GM12878 (cell line): ENCODE measurements around the gene SLC24A4. TPM values are rescaled to one million over a fixed set of nuclear protein-coding genes. Genes with fewer than 3 reads are reported as not detected.

ENCODE experiments used
- ATAC-seq: fragments of 200-7000 bp; cut with Tn5 transposase; 3 replicates; pipeline ENCODE4 v1.9.1; 2020; ENCODE audit warnings: mild to moderate bottlenecking, moderate library complexity
- BruUV-seq: library from RNA; stranded (reverse); fragments of 400-500 nt; replicated peaks from 2 replicates; lab custom pipeline; 2021; lab: Mats Ljungman, UMichigan
- CTCF ChIA-PET: fragments of 300-600 bp; sonication (Branson Sonifier 250); formaldehyde crosslinking; extraction: SDS; loops from one replicate; lab custom pipeline; 2021; ENCODE audit warnings: inconsistent platforms; lab: Yijun Ruan, JAX
- POLR2A ChIA-PET: fragments of 350-600 bp; formaldehyde crosslinking; extraction: SDS; loops from one replicate; lab custom pipeline; 2021; ENCODE audit warnings: inconsistent platforms; lab: Charles Lee
- RAD21 ChIA-PET: fragments of 300-600 bp; sonication (Branson Sonifier 250); formaldehyde crosslinking; loops from one replicate; lab custom pipeline; 2023; ENCODE audit warnings: antibody characterized with exemption; ENCODE audit not compliant: unreplicated experiment; lab: Charles Lee
- SMC1A ChIA-PET: fragments of 300-600 bp; sonication (Branson Sonifier 250); formaldehyde crosslinking; loops from one replicate; lab custom pipeline; 2023; ENCODE audit not compliant: unreplicated experiment, uncharacterized antibody; lab: Charles Lee
- DNase-seq: peaks from one replicate; pipeline ENCODE4 v3.0.0-alpha.2; 2011; ENCODE audit warnings: low read depth, low spot score
- FAIRE-seq: peaks from 3 replicates; lab custom pipeline; 2011; peaks lifted over from hg19 to GRCh38; lab: Jason Lieb, UNC
- H2AFZ ChIP-seq: 2 replicates; pipeline ENCODE4 v1.6.0; 2011; ENCODE audit warnings: low read depth, low read length, control low read depth; ENCODE audit not compliant: control insufficient read depth
- H3K27ac ChIP-seq: 2 replicates; pipeline ENCODE4 v1.5.1; 2011; ENCODE audit warnings: control low read depth; ENCODE audit not compliant: control insufficient read depth, insufficient read depth
- H3K27me3 ChIP-seq, 2 experiments: replicated peaks in 1 of 2; 2 replicates each; pipeline versions ENCODE4 v1.6.0 to v1.6.1; 2011; ENCODE audit warnings: low read length in 1 of 2; ENCODE audit not compliant: control insufficient read depth in 2 of 2, insufficient read depth in 2 of 2
- H3K36me3 ChIP-seq, 2 experiments: 2 replicates each; pipeline ENCODE4 v1.5.1; 2011; ENCODE audit warnings: low read length in 1 of 2; ENCODE audit not compliant: control insufficient read depth in 2 of 2, insufficient read depth in 2 of 2
- H3K4me1 ChIP-seq: 2 replicates; pipeline ENCODE4 v1.6.1; 2011; ENCODE audit warnings: mild to moderate bottlenecking, low read length, moderate library complexity, mixed read lengths; ENCODE audit not compliant: control insufficient read depth, insufficient read depth
- H3K4me2 ChIP-seq: 2 replicates; pipeline ENCODE4 v1.6.0; 2011; ENCODE audit warnings: control low read depth; ENCODE audit not compliant: control insufficient read depth, insufficient read depth
- H3K4me3 ChIP-seq: fragments of 200-600 bp; sonication (generic); 2 replicates; pipeline ENCODE4 v1.5.1; 2016
- H3K79me2 ChIP-seq: 2 replicates; pipeline ENCODE4 v1.6.0; 2011; ENCODE audit warnings: low read length; ENCODE audit not compliant: control insufficient read depth, insufficient read depth
- H3K9ac ChIP-seq: 2 replicates; pipeline ENCODE4 v1.8.0; 2011; ENCODE audit warnings: low read length, control low read depth, mixed read lengths; ENCODE audit not compliant: control insufficient read depth, insufficient read depth
- H3K9me3 ChIP-seq: replicated peaks from 3 replicates; pipeline ENCODE4 v1.5.1; 2011; ENCODE audit warnings: mild to moderate bottlenecking, low read length; ENCODE audit not compliant: control insufficient read depth, insufficient read depth
- H4K20me1 ChIP-seq: 2 replicates; pipeline ENCODE4 v1.6.0; 2011; ENCODE audit not compliant: control insufficient read depth, insufficient read depth
- CBFB ChIP-seq: IDR thresholded peaks from 2 replicates; pipeline ENCODE4 v1.6.1; 2016; ENCODE audit warnings: antibody characterized with exemption, low read depth
- CEBPB ChIP-seq, 2 experiments: fragments of 150-350 bp in 1 of 2; IDR thresholded peaks; 2 replicates each; pipeline ENCODE4 v1.6.1; 2012 to 2014; ENCODE audit warnings: low read depth in 2 of 2, low read length in 2 of 2, borderline replicate concordance in 1 of 2, inconsistent platforms in 1 of 2
- HDAC6 ChIP-seq: fragments of 200-600 bp; sonication (generic); IDR thresholded peaks from one replicate; pipeline ENCODE4 v1.8.0; 2017; ENCODE audit warnings: antibody characterized with exemption; ENCODE audit not compliant: unreplicated experiment
- IRF4 ChIP-seq: IDR thresholded peaks from 2 replicates; pipeline ENCODE4 v1.6.1; 2011; ENCODE audit warnings: low read depth, low read length
- PAX8 ChIP-seq: fragments of 450-650 bp; IDR thresholded peaks from 2 replicates; pipeline ENCODE4 v1.6.1; 2017; ENCODE audit warnings: mild to moderate bottlenecking, moderate library complexity
- SIN3A ChIP-seq: IDR thresholded peaks from 2 replicates; pipeline ENCODE4 v1.6.1; 2012; ENCODE audit warnings: low read depth, low read length, improper control_type of control experiment
- WGBS: methylation state at CpG from one replicate; pipeline ENCODE4 v1.1.6; 2016; ENCODE audit warnings: low lambda C conversion rate; ENCODE audit not compliant: insufficient replicate concordance, insufficient coverage; ENCODE audit errors: missing lambda C conversion rate; 5-methylcytosine and 5-hydroxymethylcytosine counted together
- in situ Hi-C: fragments of 300-500 bp; cut with MboI; formaldehyde crosslinking; loops from 9 replicates; pipeline ENCODE4 v1.14.3; 2018; ENCODE audit warnings: mixed read lengths
- intact Hi-C: fragments of 100-400 bp; cut with micrococcal nuclease; formaldehyde crosslinking; loops from one replicate; pipeline ENCODE4 v1.14.2; 2022; ENCODE audit not compliant: unreplicated experiment
- polyA plus RNA-seq, 11 experiments: library from polyadenylated mRNA; depleted of rRNA in 4 of 11; unstranded in 6 of 11; stranded (reverse) in 5 of 11; fragments of >200 nt; fragmentation: Nextera tagmentation in 4 of 11; fragmentation: Illumina TruSeq in 1 of 11; extraction: Ambion mirVana in 4 of 11; extraction: Trizol in 1 of 11; gene quantifications; 1 replicate in 1 of 11; 2 replicates in 10 of 11; pipeline versions ENCODE4 v1.2.1 to v1.2.3, GENCODE V29; 2011 to 2016; ENCODE audit warnings: inconsistent platforms in 2 of 11, missing spikeins in 2 of 11, low read depth in 1 of 11
- total RNA-seq, 4 experiments: library from RNA; depleted of rRNA in 3 of 4; stranded (reverse); fragments of >200 nt in 3 of 4; fragmentation: Illumina TruSeq in 1 of 4; extraction: Trizol in 1 of 4; gene quantifications; 2 replicates each; pipeline versions ENCODE4 v1.2.1 to v1.2.3, GENCODE V29; 2013 to 2021
- TF ChIP-seq, protein P1 (sequence below): fragments of 450-650 bp; IDR thresholded peaks from 2 replicates; pipeline ENCODE4 v1.6.1; 2017; ENCODE audit warnings: borderline replicate concordance
- TF ChIP-seq, protein P2 (sequence below): IDR thresholded peaks from 2 replicates; pipeline ENCODE4 v1.6.1; 2011; ENCODE audit warnings: mild to moderate bottlenecking, low read depth, low read length, moderate library complexity; ENCODE audit not compliant: insufficient replicate concordance

Gene SLC24A4
- total and polyA plus RNA-seq, 10 of the 15 experiments (the other 5 are each of a cell fraction or from before 2014, with no cell fraction given): under 0.01 to 0.46 (median 0.04) TPM; not detected in 5

- 81% methylated on average over 10 of the region's 10 CpGs for WGBS
- in situ Hi-C loops: no loop called here
- no peaks in the 10 kb centered on the region for H3K4me1 ChIP-seq
These were observed 201.7 kb downstream of the SLC24A4 start for GRCh38 chr14:92524602-92525185.

More at GRCh38 chr14:92524602-92525185, 201.7 kb downstream of the SLC24A4 start:
- no peaks in the 10 kb centered on the region; the same call in 2 of the 3 replicates for H3K9me3 ChIP-seq
- H3K27me3 ChIP-seq: no peaks in the 10 kb centered on the region
- CTCF ChIA-PET: interaction anchor here (1.3 kb wide), 1 partner anchor 156 kb away, joined by 3 read pairs; no protein-coding TSS in a partner anchor
- H3K27ac ChIP-seq: no peak overlapping the region
- no peak for DNase-seq
- TF ChIP-seq, protein P1, sequence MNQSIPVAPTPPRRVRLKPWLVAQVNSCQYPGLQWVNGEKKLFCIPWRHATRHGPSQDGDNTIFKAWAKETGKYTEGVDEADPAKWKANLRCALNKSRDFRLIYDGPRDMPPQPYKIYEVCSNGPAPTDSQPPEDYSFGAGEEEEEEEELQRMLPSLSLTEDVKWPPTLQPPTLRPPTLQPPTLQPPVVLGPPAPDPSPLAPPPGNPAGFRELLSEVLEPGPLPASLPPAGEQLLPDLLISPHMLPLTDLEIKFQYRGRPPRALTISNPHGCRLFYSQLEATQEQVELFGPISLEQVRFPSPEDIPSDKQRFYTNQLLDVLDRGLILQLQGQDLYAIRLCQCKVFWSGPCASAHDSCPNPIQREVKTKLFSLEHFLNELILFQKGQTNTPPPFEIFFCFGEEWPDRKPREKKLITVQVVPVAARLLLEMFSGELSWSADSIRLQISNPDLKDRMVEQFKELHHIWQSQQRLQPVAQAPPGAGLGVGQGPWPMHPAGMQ: no peak
- TF ChIP-seq CBFB (no peak), PAX8 (no peak), HDAC6 (no peak), CEBPB (IDR thresholded peaks at IDR 0.05; ENCODE audit: borderline replicate concordance in 1 of 2, low read depth in 2 of 2, low read length in 2 of 2) (no peak), SIN3A (no peak), IRF4 (no peak)
- TF ChIP-seq, protein P2, sequence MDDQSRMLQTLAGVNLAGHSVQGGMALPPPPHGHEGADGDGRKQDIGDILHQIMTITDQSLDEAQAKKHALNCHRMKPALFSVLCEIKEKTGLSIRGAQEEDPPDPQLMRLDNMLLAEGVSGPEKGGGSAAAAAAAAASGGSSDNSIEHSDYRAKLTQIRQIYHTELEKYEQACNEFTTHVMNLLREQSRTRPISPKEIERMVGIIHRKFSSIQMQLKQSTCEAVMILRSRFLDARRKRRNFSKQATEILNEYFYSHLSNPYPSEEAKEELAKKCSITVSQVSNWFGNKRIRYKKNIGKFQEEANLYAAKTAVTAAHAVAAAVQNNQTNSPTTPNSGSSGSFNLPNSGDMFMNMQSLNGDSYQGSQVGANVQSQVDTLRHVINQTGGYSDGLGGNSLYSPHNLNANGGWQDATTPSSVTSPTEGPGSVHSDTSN: no peak
- H3K4me3 ChIP-seq: no peak overlapping the region
- no peaks in the 10 kb centered on the region for H3K79me2 ChIP-seq
- no peak overlapping the region for H3K4me2 ChIP-seq
- POLR2A ChIA-PET: interaction anchor here (0.6 kb wide), 1 partner anchor 389 kb away, joined by 3 read pairs; no protein-coding TSS in a partner anchor
- BruUV-seq: no TSS peak
- H2AFZ ChIP-seq: no peak overlapping the region
- RAD21 ChIA-PET: no interaction called here
- intact Hi-C loops: no loop called here
- FAIRE-seq: no peak
- no peak; the same call in 2 of the 3 replicates for ATAC-seq
- no peak overlapping the region for H3K9ac ChIP-seq
- H3K36me3 ChIP-seq: no peaks in the 10 kb centered on the region
- H4K20me1 ChIP-seq: no peaks in the 10 kb centered on the region; the same call in 1 of the 2 replicates
- SMC1A ChIA-PET: interaction anchor here (0.5 to 2.0 kb wide), 3 partner anchors 11 to 581 kb away, joined by 3 to 5 read pairs (median 4); no protein-coding TSS in a partner anchor
